ENCODE data around the gene COX19. TPM values are rescaled to one million over a fixed set of nuclear protein-coding genes. Genes with fewer than 3 reads are reported as not detected.
A peak's percentile ranks its signal among the peaks of the same experiment; 100 is the strongest.

The COX19 gene
- total RNA-seq = 10 to 100 TPM in 3 of 4 donors, 1 to 10 TPM in 1; 8.6 to 30.2 (median 16.9) TPM

DNA sequence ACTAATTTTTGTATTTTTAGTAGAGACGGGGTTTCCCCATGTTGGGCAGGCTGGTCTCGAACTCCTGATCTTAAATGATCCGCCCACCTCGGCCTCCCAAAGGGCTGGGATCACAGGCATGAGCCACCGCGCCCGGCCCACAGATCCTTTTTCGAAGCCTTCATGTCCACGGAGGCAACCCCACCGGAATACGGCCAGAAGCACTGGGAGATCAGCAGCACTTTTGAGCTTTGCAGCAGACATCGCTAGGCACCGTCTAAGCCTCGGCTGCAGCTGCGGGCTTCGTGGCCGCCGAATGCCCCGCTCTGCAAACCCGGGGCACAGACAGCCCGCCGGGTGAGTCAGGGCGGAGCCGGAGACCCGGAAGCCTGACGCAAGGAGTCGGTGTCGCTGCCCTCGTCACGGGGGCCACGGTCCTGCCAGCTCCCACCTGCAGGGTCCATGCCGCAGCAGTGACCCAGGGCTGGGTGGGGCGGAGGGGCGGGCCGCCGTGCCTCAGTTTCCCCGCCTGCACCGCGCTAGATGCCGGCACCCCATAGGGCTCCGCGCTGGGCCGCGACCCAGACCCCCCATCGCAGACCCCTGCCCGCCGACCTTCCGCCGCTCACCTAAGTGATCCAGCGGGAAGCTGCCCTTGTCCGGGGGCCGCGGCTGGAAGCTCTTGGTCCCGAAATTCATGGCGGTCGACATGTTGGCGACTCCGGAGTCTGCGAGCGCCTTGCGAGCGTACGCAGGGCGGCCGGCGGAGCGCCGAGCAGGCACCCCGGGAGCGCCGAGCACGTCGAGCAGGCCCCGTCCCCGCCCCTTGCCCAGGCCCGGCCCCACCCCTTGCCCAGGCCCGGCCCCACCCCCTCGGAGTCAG is at the start of gene COX19:
TSS of gene COX19 (minus strand) at position 730 of the 862 bp plus-strand sequence. CDS start at position 690, 40 bp downstream.
- DNase-seq = peak; percentile 93
- Histone ChIP-seq H3K36me3 (peaks cover 0 to 21% (median 7%) of the 10 kb centered on the region in 4 donors), H3K27ac (peak within 1 kb of the TSS; percentile 98 to 99 (median 98)), H3K9me3 (no peaks in the 10 kb centered on the region), H3K27me3 (no peaks in the 10 kb centered on the region), H3K4me1 (peaks cover 20 to 54% (median 44%) of the 10 kb centered on the region in 4 donors), H3K4me3 (peak within 1 kb of the TSS; percentile 96 to 100 (median 98))
- intact Hi-C loops (cut with DNase I; ENCODE audit: low total_unique reads) (no loop called here), in situ Hi-C loops (cut with MboI; ENCODE audit: low pct_ligation_motif_present in 1 of 4, low pct_unique_long_range_greater_than_20kb in 1 of 4, low sequenced_read_pairs in 3 of 4) (loop anchor here in 3 of 4 donors (25.0 kb wide), 2 partner anchors 162 to 187 kb away; partner anchors contain the start of gene ZFAND2A (in 2 of the 3))
- WGBS, 2 donors (ENCODE audit: low coverage in 1 of 2) = 1% methylated on average over 62 of the region's 78 CpGs; no CpG with 5 or more reads in 1 of the 2 donors
- TF ChIP-seq EP300 (IDR thresholded peaks at IDR 0.05; ENCODE audit: low read depth) (no peak), POLR2A (IDR thresholded peaks at IDR 0.05) (peak; percentile 91), POLR2AphosphoS5 (IDR thresholded peaks at IDR 0.05) (peak; percentile 76 to 93 (median 93))
- TF ChIP-seq, protein P1, sequence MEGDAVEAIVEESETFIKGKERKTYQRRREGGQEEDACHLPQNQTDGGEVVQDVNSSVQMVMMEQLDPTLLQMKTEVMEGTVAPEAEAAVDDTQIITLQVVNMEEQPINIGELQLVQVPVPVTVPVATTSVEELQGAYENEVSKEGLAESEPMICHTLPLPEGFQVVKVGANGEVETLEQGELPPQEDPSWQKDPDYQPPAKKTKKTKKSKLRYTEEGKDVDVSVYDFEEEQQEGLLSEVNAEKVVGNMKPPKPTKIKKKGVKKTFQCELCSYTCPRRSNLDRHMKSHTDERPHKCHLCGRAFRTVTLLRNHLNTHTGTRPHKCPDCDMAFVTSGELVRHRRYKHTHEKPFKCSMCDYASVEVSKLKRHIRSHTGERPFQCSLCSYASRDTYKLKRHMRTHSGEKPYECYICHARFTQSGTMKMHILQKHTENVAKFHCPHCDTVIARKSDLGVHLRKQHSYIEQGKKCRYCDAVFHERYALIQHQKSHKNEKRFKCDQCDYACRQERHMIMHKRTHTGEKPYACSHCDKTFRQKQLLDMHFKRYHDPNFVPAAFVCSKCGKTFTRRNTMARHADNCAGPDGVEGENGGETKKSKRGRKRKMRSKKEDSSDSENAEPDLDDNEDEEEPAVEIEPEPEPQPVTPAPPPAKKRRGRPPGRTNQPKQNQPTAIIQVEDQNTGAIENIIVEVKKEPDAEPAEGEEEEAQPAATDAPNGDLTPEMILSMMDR (IDR thresholded peaks at IDR 0.05) = peak in 2 of 5 experiments; percentile 10 to 16

DNA sequence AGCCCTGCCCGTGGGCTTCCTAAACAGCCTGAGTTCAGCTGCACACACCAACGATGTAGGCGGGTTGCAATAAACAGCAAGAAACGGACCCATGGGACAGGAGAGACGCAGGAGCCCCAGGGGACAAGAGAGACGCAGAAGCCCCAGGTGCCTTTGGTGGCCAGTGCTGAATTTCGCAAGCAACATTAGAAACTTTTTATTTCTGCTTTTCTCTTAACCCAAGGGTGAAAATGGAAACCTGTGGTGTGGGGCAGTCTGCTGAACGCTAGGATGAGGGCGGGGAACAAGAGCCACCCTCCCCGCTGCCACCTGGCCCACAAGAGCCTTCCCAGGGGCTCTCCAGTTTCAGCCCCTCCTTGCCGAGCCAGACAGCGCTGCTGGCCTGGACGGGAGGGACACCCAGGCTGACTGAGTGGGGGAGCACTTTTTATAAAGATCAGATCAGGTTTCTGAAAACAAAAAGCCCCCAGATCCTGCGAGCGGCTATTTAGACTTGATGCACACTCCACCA is 49.0 kb upstream of the COX19 start:
- Histone ChIP-seq H3K27ac (peak overlapping the region in 1 of 4 donors; percentile 62), H3K27me3 (no peaks in the 10 kb centered on the region), H3K9me3 (no peaks in the 10 kb centered on the region), H3K4me3 (no peak overlapping the region), H3K36me3 (no peaks in the 10 kb centered on the region), H3K4me1 (peaks cover 11 to 24% (median 18%) of the 10 kb centered on the region in 4 donors)
- WGBS, 2 donors (ENCODE audit: low coverage in 1 of 2) = 70 to 79% methylated on average over 3 to 15 of the region's 15 CpGs
- TF ChIP-seq, protein P1 (IDR thresholded peaks at IDR 0.05) = no peak
- no peak for TF ChIP-seq EP300 (IDR thresholded peaks at IDR 0.05; ENCODE audit: low read depth)
- TF ChIP-seq POLR2A (IDR thresholded peaks at IDR 0.05) = no peak
- TF ChIP-seq POLR2AphosphoS5 (IDR thresholded peaks at IDR 0.05) = no peak
- intact Hi-C loops (cut with DNase I; ENCODE audit: low total_unique reads) = no loop called here
- in situ Hi-C loops (cut with MboI; ENCODE audit: low pct_ligation_motif_present in 1 of 4, low pct_unique_long_range_greater_than_20kb in 1 of 4, low sequenced_read_pairs in 3 of 4) = no loop called here
- DNase-seq = peak; percentile 64

- DNase-seq = peak; percentile 37
- intact Hi-C loops (cut with DNase I; ENCODE audit: low total_unique reads) = loop anchor here (1.0 kb wide), 1 partner anchor 20 kb away; no protein-coding TSS in a partner anchor
- no peak for TF ChIP-seq EP300 (IDR thresholded peaks at IDR 0.05; ENCODE audit: low read depth)
- TF ChIP-seq, protein P1 (IDR thresholded peaks at IDR 0.05) = no peak
- TF ChIP-seq POLR2A (IDR thresholded peaks at IDR 0.05) = no peak
- TF ChIP-seq POLR2AphosphoS5 (IDR thresholded peaks at IDR 0.05) = no peak
- WGBS, 2 donors (ENCODE audit: low coverage in 1 of 2) = 89 to 90% methylated on average over 2 to 45 of the region's 45 CpGs
- no peaks in the 10 kb centered on the region for H3K9me3 ChIP-seq
- peaks cover 5 to 14% (median 9%) of the 10 kb centered on the region in 4 donors for H3K4me1 ChIP-seq
- no peak overlapping the region for H3K27ac ChIP-seq
- no peaks in the 10 kb centered on the region for H3K27me3 ChIP-seq
- in situ Hi-C loops (cut with MboI; ENCODE audit: low pct_ligation_motif_present in 1 of 4, low pct_unique_long_range_greater_than_20kb in 1 of 4, low sequenced_read_pairs in 3 of 4) = no loop called here
- no peaks in the 10 kb centered on the region for H3K36me3 ChIP-seq
- no peak overlapping the region for H3K4me3 ChIP-seq
Measured at GRCh38 chr7:1022801-1023465, 47.6 kb upstream of the COX19 start.

DNA sequence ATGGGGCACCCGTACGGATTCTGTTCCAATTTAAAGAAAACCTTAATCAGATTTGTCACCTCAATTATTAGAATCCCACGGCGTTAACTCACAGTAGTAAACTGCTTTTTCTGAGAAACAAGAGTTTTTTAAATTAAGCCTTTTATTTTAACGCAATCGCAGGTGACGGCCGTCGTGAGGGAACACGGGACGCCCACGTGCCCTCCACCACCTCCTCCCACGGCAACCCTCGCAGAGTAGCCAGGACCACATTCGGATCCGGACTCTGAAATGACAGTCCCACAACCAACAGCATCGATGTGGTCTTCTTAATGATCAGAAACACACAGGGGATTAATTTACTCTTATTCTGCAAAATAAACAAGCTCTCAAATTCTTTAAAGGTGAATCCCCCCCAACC is 47.0 kb upstream of the COX19 start:
- in situ Hi-C loops (cut with MboI; ENCODE audit: low pct_ligation_motif_present in 1 of 4, low pct_unique_long_range_greater_than_20kb in 1 of 4, low sequenced_read_pairs in 3 of 4) (no loop called here), intact Hi-C loops (cut with DNase I; ENCODE audit: low total_unique reads) (loop anchor here (1.0 kb wide), 1 partner anchor 19 kb away; no protein-coding TSS in a partner anchor)
- H3K27me3 ChIP-seq = no peaks in the 10 kb centered on the region
- no peak for DNase-seq
- no peak overlapping the region for H3K4me3 ChIP-seq
- H3K36me3 ChIP-seq = no peaks in the 10 kb centered on the region
- WGBS, 2 donors (ENCODE audit: low coverage in 1 of 2) = 92 to 96% methylated on average over 5 to 17 of the region's 17 CpGs
- H3K9me3 ChIP-seq = no peaks in the 10 kb centered on the region
- H3K27ac ChIP-seq = no peak overlapping the region
- peaks cover 4 to 10% (median 4%) of the 10 kb centered on the region in 4 donors for H3K4me1 ChIP-seq
- no peak for TF ChIP-seq POLR2A (IDR thresholded peaks at IDR 0.05)
- TF ChIP-seq, protein P1 (IDR thresholded peaks at IDR 0.05) = no peak
- TF ChIP-seq POLR2AphosphoS5 (IDR thresholded peaks at IDR 0.05) = no peak
- TF ChIP-seq EP300 (IDR thresholded peaks at IDR 0.05; ENCODE audit: low read depth) = no peak
